ENCODE results near the gene URGCP.
"Not testable (repeated sequence)": the region's sequence is repeated elsewhere in the genome, so short reads cannot be mapped to it uniquely, and the experiment has no call there.

URGCP gene

GRCh38 chr7:43872406-43873110 lies 33.8 kb downstream of the URGCP start:
- DNase-seq: no peak

- DNase-seq: no peak
Observed at GRCh38 chr7:43871064-43871463, 35.3 kb downstream of the URGCP start.

- DNase-seq: no peak
Observed at GRCh38 chr7:43870316-43870715, 36.1 kb downstream of the URGCP start.

- no peak for DNase-seq
Observed at GRCh38 chr7:43869867-43870240, 36.5 kb downstream of the URGCP start.

- DNase-seq: peak; percentile 92
Observed at GRCh38 chr7:43869006-43869866, 37.2 kb downstream of the URGCP start, which contains the start of gene MRPS24. TSS of gene MRPS24 (minus strand) at chr7:43869517. CDS start at chr7:43869495, 22 bp downstream.

DNA sequence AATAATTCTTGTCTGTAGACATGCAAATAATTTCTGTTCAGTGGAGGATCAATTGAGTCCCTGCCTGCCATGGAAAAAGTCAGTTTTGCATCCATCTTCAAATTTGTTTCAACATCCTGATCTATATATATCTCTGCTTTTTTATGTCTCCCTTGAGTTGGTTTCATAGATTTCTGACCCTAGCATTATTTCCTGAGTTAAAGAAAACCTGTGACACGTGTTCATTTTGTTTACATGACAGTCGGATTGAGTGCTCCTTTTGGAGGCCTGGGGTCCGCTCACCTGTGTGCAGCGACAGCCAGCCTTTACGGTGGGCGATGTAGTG lies 37.8 kb downstream of the URGCP start:
- DNase-seq: no peak

DNA sequence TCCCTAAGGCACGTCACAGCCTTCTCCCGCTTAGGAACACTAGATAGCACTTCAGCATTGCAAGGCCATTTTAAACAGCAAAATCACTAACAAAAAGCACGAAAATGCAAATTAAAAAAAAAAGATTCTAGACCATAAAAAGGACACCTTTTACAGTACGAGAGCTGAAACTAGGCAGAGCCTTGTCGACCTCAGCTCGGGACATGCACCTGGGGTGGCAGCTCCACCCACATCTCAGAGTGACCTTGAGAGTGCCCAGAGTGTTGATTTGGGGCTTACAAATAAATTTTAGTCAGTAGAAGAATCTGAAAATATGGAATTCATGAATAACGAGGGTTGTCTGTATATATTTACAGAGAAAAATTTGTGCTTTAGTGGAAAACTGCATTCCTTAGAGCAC lies 38.2 kb downstream of the URGCP start:
- no peak for DNase-seq

- DNase-seq: no peak
Observed at GRCh38 chr7:43865277-43865676, 41.1 kb downstream of the URGCP start.

DNA sequence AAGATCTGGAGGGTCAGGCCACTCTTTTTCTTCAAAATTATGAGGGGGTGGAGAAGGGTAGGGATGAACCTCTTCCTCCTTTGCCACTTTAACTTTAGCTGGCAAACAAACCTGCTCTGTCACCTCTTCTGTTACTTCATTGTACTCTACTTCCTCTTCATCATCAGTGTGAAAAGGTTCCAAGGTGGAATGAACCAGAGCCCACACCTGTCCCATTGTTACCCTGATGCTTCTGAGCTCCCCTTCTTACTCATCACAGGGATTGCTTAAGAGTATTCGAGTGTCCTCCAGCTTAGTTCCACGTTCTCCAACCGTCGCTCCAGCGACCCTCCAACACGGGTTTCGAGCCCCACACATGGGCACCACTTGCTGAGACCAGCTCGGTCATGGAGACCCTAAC lies 42.3 kb downstream of the URGCP start:
- DNase-seq: no peak

- no peak for DNase-seq
Observed at GRCh38 chr7:43856996-43857395, 49.4 kb downstream of the URGCP start.

- DNase-seq: no peak
Observed at GRCh38 chr7:43856316-43856715, 50.1 kb downstream of the URGCP start.

DNA sequence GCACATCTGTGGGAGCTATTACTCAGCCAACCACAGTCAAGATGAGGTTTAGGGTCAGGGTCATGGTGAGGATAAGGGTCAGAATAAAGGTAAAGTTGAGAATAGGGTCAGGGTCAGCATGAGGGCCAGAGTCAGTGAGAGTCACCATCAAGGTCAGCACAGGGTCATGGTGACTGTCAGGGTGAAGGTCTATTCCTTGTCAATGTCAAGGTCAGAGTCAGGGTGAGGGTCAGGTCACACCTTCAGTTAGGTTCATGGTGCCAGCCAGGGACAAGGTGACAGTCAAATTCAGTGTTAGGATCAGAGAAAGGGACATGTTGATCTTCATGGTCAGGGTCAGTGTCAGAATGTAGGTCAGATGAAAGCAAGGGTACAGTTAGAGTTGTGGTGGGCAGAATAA lies 51.2 kb downstream of the URGCP start:
- no peak for DNase-seq

DNA sequence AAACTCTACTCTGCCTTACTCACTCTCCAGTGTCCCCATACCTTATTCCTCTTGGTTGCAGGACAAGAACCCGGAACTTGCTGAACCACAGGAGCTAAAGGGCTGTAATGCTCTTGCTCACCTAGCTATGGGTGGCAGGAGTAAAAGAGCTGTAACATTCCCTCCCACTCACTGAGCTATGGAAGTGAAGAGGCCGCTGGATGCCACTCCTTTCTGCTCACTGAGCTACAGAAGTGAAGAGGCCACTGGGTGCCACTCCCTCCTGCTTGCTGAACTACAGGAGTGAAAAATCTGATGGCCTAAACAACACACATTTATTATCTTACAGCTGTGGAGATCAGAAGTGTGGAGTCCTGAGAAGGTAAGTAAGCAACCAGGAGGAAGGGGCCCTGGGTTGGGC lies 54.6 kb downstream of the URGCP start:
- DNase-seq: no peak

DNA sequence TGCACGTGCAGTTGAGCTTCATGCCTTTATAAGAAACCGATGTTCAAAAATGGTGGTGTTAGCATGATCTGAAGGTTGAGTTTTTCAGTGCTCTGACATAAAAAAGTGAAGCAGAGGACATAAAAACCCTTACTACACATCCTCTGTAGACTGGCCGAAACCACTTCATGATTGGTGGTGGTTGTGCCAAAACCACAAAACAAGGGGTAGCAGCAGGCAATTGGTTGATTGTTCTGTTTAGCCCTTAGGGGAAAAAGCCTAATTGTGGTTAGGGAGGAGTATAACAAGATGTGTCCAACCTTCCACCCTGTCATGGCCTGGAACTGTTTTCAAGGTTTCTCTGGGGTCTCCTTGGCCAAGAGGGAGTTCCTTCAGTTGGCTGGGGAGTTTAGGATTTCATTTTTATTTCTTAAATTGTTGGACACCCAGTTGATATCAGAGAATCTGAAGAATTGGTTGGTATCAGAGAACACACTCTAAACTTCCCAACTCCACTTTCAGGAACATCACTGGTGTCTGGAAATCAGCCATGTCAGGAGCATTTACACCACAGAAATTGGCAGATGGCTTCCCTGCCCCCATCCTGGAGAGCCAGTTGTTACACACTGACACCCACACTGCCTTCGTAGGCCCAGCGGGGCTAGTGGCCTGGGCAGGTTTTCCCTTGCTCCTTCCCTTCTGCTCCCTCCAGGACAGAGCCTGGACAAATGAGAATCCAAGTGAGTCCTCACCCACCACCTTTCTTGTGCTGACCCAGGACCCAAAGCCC lies 55.9 kb downstream of the URGCP start:
- DNase-seq: no peak

DNA sequence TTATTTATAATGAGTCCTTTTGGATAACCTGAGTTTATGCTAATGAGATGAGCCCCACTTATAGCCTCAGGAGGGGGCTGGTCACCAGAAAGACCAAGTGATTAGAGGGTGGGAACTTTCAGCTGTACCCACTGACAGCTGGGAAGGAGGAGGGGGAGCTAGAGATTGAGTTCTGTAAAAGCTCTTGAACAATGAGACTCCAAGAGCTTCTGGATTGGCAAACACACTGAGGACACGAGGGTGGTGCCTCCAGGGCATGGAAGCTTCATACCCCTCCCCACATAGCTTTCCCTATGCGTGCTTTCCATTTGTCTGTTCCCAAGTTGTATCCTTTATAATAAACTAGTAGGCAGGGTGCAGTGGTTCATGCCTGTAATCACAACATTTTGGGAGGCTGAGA lies 57.3 kb downstream of the URGCP start:
- no peak for DNase-seq

DNA sequence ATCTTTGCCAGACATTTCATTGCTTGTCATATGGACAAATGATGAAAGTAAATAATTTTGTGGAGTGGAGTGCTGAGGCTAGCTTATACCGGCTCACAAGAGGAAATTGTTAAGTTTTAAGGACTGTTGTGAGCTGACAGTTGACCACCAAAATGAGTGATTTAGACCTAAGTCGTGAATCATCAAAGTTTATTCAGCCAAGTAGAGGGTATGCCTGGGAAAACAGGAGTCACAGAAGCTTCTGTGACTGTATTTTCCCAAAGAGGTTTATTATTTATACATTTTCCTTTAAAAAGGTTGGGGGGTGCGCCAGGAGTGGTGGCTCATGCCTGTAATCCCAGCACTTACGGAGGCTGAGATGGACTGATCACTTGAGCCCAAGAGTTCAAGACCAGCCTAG lies 58.9 kb downstream of the URGCP start:
- DNase-seq: no peak

DNA sequence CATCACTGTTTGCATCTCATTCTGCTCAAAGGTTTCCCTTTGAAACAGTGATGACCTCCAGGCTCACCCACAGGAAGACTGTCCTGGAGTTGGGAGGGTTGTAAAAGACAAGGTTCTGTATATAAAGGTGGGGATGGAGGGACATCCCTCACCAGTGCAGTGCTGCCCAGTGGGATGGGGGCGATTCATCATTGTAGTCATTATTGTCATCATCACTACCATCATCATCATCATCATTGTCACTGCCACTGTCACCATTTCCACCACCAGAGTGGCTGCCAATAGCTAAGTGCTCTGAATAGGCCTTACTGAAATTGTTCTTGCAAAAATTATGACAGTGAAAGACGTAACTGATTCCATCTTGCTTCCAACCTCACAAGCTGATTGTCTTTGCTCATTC lies 61.7 kb downstream of the URGCP start:
- no peak for DNase-seq

DNA sequence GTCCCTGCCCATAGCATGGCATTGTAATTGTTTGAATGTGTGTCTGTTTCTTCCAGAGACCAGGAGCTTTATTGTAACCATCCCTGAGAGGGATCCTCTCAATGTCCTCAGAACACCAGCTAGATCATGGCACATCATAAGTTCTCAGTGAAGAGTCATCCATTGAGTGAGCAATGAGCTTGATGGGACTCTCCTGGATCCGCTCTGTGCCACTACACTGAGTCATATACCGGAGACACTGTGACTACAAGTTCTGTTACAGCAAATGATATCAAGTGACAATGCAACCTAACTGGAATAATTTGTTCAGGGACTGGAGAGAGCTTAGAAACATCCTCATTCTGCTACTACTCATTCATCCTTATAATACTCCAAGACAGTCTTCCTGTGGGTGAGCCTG lies 62.1 kb downstream of the URGCP start:
- no peak for DNase-seq

- no peak for DNase-seq
Observed at GRCh38 chr7:43843296-43843695, 63.1 kb downstream of the URGCP start.

GRCh38 chr7:43838201-43838658 lies 68.2 kb downstream of the URGCP start:
- DNase-seq: no peak

GRCh38 chr7:43834463-43835251 lies 71.7 kb downstream of the URGCP start:
- DNase-seq: peak; percentile 5

GRCh38 chr7:43830917-43831316 lies 75.5 kb downstream of the URGCP start:
- not testable (repeated sequence) for DNase-seq

Data from effector CD4-positive, alpha-beta T cell (primary cell).